ENCODE results near the gene CHID1.

- TF ChIP-seq CTCF (IDR thresholded peaks at IDR 0.05): no peak
- no peak for TF ChIP-seq EP300 (IDR thresholded peaks at IDR 0.05)
These were observed 13.2 kb upstream of the CHID1 start for GRCh38 chr11:923691-924405.
